Osteocyte (in vitro differentiated cells): ENCODE measurements around the gene AKT1. TPM values are rescaled to one million over a fixed set of nuclear protein-coding genes. Genes with fewer than 3 reads are reported as not detected.
A peak's percentile ranks its signal among the peaks of the same experiment; 100 is the strongest.
"Not testable (repeated sequence)": the region's sequence is repeated elsewhere in the genome, so short reads cannot be mapped to it uniquely, and the experiment has no call there.

ENCODE experiments used
- DNase-seq: peaks from one replicate; pipeline ENCODE4 v3.0.0; 2021; ENCODE audit warnings: mixed read lengths; ENCODE audit not compliant: unreplicated experiment; ENCODE audit errors: extremely low spot score
- H3K27ac Mint-ChIP-seq: one replicate; pipeline ENCODE4 v1.8.0; 2021; ENCODE audit warnings: mild to moderate bottlenecking, mixed read lengths; ENCODE audit not compliant: unreplicated experiment
- H3K27me3 Mint-ChIP-seq: one replicate; pipeline ENCODE4 v1.8.0; 2021; ENCODE audit warnings: mixed read lengths; ENCODE audit not compliant: unreplicated experiment
- H3K36me3 Mint-ChIP-seq: one replicate; pipeline ENCODE4 v1.8.0; 2021; ENCODE audit warnings: mixed read lengths; ENCODE audit not compliant: unreplicated experiment
- H3K4me1 Mint-ChIP-seq: one replicate; pipeline ENCODE4 v1.8.0; 2021; ENCODE audit warnings: mixed read lengths; ENCODE audit not compliant: unreplicated experiment
- H3K4me3 Mint-ChIP-seq: one replicate; pipeline ENCODE4 v1.8.0; 2021; ENCODE audit warnings: mild to moderate bottlenecking, moderate library complexity, mixed read lengths; ENCODE audit not compliant: unreplicated experiment
- H3K9me3 Mint-ChIP-seq: one replicate; pipeline ENCODE4 v1.8.0; 2021; ENCODE audit warnings: mixed read lengths; ENCODE audit not compliant: unreplicated experiment
- total RNA-seq: library from RNA; stranded (reverse); gene quantifications from 2 replicates; pipeline ENCODE4 v1.2.1, GENCODE V29; 2021
- TF ChIP-seq, protein P1 (sequence below): fragments of 200-600 bp; sonication (generic); IDR thresholded peaks from 2 replicates; pipeline ENCODE4 v1.5.0; 2021; ENCODE audit warnings: antibody characterized with exemption, mild to moderate bottlenecking, moderate library complexity

The AKT1 gene
- total RNA-seq, 1 donor from 2014 or later = 157 TPM

- Mint-ChIP-seq H3K4me1 (peaks cover 23% of the 10 kb centered on the region), H3K27me3 (no peaks in the 10 kb centered on the region), H3K4me3 (no peak overlapping the region), H3K27ac (no peak overlapping the region), H3K36me3 (no peaks in the 10 kb centered on the region), H3K9me3 (no peaks in the 10 kb centered on the region)
- DNase-seq = no peak
- TF ChIP-seq, protein P1, sequence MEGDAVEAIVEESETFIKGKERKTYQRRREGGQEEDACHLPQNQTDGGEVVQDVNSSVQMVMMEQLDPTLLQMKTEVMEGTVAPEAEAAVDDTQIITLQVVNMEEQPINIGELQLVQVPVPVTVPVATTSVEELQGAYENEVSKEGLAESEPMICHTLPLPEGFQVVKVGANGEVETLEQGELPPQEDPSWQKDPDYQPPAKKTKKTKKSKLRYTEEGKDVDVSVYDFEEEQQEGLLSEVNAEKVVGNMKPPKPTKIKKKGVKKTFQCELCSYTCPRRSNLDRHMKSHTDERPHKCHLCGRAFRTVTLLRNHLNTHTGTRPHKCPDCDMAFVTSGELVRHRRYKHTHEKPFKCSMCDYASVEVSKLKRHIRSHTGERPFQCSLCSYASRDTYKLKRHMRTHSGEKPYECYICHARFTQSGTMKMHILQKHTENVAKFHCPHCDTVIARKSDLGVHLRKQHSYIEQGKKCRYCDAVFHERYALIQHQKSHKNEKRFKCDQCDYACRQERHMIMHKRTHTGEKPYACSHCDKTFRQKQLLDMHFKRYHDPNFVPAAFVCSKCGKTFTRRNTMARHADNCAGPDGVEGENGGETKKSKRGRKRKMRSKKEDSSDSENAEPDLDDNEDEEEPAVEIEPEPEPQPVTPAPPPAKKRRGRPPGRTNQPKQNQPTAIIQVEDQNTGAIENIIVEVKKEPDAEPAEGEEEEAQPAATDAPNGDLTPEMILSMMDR = no peak
Observed at GRCh38 chr14:104732931-104733681, 62.4 kb downstream of the AKT1 start.

- TF ChIP-seq, protein P1 = no peak
- peaks cover 3% of the 10 kb centered on the region for H3K27me3 Mint-ChIP-seq
- no peak for DNase-seq
- H3K27ac Mint-ChIP-seq = no peak overlapping the region
- H3K4me1 Mint-ChIP-seq = peaks cover 23% of the 10 kb centered on the region
- H3K9me3 Mint-ChIP-seq = no peaks in the 10 kb centered on the region
- H3K36me3 Mint-ChIP-seq = no peaks in the 10 kb centered on the region
- H3K4me3 Mint-ChIP-seq = no peak overlapping the region
Observed at GRCh38 chr14:104732355-104732804, 63.2 kb downstream of the AKT1 start.

DNA sequence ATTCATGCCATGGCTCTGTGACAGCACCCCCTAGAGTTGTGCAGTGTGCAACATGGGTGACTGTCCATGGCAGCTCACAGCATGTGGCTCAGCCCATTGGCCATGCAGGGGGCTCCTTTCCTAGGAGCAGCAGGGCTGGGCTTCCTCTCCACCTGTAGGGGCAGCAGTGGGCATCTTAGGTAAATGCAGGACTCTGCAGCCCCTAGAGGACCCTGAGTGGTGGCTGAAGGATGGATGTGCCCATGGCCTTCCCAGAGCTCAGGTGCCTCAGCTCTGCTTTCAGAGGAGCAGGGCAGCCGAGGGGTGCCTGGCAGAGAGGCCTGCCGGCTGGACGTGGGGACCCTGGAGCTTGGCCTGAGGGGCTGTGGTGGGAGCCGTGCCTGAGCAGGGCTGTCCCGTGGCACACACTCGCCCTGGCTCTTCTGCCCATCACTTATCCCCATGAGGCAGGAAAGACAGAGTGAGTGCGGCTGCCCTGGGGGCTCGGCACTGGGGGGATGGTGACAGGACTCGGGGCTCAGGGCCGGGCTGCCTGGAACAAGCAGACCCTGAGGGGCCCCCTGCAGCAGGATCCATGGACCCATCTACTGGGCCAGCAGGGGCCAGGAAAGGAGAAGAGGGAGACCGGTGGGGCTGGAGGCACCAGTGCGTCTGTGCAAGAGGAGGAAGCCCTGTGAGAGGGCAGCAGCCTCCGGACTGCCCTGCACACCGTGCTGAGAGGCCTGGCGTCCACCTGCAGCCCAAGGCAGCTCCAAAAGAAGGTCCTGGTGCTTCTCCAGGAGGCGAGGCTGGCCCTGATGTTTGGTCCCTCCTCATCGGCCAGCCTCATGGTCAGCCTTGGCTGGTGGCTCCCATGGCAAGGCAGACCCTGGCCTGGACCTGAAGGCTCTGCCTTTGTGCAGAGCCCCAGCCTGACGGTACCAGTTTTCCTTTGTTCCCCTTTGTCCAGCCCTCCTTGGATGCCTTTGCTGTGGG, 63.9 kb downstream of the AKT1 start:
- DNase-seq = no peak
- Mint-ChIP-seq H3K27me3 (peaks cover 3% of the 10 kb centered on the region), H3K36me3 (no peaks in the 10 kb centered on the region), H3K4me3 (no peak overlapping the region), H3K9me3 (no peaks in the 10 kb centered on the region), H3K4me1 (peaks cover 16% of the 10 kb centered on the region), H3K27ac (no peak overlapping the region)
- TF ChIP-seq, protein P1 = peak; percentile 38

DNA sequence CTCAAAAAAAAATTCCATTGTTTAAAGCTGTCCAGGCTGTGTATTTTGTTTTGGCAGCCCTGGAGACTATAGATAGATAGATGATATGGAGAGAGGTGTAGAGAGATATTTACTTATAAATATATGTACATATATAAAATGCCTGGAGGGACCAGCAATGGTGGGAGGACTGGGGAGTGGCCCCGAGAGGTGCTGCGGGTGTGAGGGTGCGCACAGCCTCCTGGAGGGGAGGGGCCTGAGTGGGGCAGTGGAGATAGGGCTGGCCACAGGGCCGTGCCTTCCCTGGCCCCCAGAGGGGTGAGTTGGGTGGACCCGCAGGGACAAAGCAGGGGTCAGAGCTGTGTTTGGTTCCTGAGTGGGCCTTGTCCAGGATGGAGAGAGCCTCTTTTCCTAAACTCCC, 65.1 kb downstream of the AKT1 start:
- no peak overlapping the region for H3K4me3 Mint-ChIP-seq
- no peaks in the 10 kb centered on the region for H3K9me3 Mint-ChIP-seq
- DNase-seq = no peak
- no peaks in the 10 kb centered on the region for H3K36me3 Mint-ChIP-seq
- H3K4me1 Mint-ChIP-seq = peaks cover 5% of the 10 kb centered on the region
- H3K27me3 Mint-ChIP-seq = peaks cover 3% of the 10 kb centered on the region
- no peak overlapping the region for H3K27ac Mint-ChIP-seq
- TF ChIP-seq, protein P1 = no peak

DNA sequence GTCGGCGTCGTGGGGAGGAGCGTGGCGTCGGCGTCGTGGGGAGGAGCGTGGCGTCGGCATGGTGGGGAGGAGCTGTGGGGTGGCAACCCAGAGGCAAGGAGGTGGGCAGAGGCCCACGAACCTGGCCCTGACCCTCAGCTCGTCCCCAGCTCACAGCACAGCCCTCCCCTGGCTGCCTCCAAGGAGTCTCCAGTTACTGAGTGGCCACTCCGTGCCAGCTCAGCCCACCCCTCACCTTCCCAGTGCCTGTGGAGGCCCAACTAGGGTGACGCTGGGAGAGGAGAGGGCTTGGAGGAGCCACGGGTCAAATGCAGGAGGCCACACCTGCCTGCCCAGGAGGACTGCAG, 65.7 kb downstream of the AKT1 start:
- Mint-ChIP-seq H3K36me3 (no peaks in the 10 kb centered on the region), H3K27me3 (peaks cover 3% of the 10 kb centered on the region), H3K4me1 (peaks cover 10% of the 10 kb centered on the region), H3K9me3 (no peaks in the 10 kb centered on the region), H3K27ac (no peak overlapping the region), H3K4me3 (no peak overlapping the region)
- DNase-seq = no peak
- TF ChIP-seq, protein P1 = no peak

- not testable (repeated sequence) for DNase-seq, H3K9me3 Mint-ChIP-seq, H3K4me3 Mint-ChIP-seq, H3K36me3 Mint-ChIP-seq, H3K4me1 Mint-ChIP-seq, H3K27me3 Mint-ChIP-seq, H3K27ac Mint-ChIP-seq
Observed at GRCh38 chr14:104729176-104729834, 66.2 kb downstream of the AKT1 start.
